Stromal cell of bone marrow (primary cell): ENCODE results near the gene AAMP.
A peak's percentile ranks its signal among the peaks of the same experiment; 100 is the strongest.
"Not testable (repeated sequence)": the region's sequence is repeated elsewhere in the genome, so short reads cannot be mapped to it uniquely, and the experiment has no call there.

ENCODE experiments used
- DNase-seq: peaks from one replicate; pipeline ENCODE4 v3.0.0-alpha.2; 2012; ENCODE audit warnings: low read depth

AAMP gene

DNA sequence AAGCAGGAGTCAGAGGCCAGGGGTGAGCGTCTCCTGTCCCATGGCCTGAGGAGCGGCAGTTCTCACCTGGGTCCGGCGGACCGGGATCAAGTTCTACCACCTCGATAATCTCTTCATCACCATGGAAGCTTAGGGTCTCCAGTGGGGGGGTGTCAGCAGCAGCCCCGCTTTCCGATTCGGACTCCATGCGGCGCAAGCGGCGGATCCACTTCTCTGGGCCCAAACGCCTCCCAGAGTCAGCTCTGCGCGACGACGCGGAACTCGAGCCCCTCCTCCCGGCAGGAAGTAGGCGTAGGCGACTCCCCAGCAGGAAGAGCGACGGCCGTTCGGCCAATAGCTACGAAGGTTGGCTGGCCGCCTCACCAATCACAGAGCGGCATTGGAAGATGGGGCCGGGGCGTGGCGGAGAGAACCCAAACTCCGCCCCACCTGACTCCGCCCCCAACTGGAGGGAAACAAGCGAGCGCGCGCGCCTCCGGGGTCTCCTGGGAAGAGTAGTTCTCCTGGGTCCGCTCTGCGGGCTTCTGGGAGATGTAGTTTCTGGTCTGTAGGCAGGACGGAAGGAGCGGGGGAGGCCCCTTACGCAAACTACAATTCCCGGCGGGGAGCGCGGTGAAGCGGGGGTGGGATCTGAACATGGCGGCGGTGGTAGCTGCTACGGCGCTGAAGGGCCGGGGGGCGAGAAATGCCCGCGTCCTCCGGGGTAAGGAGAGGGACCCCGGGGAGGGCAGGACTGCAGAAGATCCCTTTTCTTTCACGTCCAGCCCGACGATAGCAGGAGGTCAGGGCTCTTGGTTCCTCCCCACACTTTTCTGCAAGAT is at the start of gene AAMP, which contains the start of gene PNKD:
Gene AAMP, minus strand, starts transcription at position 238 of the 821 bp plus-strand sequence. Its CDS starts 51 bp downstream, at position 187.
Gene PNKD, plus strand, starts transcription at position 620 of the 821 bp plus-strand sequence. Its CDS starts 17 bp downstream, at position 637.
- DNase-seq: peak; percentile 99

GRCh38 chr2:218318241-218318640 is 48.3 kb upstream of the AAMP start:
- DNase-seq: no peak

GRCh38 chr2:218317835-218318234 is 47.9 kb upstream of the AAMP start:
- no peak for DNase-seq

- DNase-seq: no peak
These were observed 47.3 kb upstream of the AAMP start for GRCh38 chr2:218317303-218317630.

DNA sequence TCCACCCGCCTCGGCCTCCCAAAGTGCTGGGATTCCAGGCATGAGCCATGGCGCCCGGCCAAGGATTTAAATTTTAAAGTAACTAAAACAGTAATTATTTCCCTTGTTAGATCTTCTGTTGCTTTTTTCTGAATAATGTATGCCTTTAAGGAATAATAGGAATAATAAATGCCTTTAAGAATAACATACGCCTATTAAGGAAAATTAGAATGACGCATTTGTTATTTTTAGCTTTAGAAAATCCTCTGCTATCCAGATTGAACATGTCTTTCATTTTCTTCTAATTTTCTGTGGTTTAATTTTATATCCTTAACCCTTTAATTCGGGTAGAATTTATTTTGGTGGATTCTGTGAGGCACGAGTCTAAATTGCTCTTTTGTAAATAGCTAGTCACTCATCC is 45.5 kb upstream of the AAMP start:
- no peak for DNase-seq

DNA sequence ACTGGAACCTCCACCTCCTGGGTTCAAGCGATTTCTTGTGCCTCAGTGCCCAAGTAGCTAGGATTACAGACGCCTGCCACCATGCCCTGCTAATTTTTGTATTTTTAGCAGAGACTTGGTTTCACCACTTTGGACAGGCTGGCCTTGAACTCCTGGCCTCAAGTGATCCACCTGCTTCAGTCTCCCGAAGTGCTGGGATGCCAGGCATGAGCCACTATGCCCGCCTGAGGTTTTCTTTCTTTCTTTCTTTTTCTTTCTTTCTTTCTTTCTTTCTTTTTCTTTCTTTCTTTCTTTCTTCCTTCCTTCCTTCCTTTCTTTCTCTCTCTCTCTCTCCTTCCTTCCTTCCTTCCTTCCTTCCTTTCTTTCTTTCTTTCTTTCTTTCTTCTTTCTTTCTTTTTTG is 44.8 kb upstream of the AAMP start:
- not testable (repeated sequence) for DNase-seq

DNA sequence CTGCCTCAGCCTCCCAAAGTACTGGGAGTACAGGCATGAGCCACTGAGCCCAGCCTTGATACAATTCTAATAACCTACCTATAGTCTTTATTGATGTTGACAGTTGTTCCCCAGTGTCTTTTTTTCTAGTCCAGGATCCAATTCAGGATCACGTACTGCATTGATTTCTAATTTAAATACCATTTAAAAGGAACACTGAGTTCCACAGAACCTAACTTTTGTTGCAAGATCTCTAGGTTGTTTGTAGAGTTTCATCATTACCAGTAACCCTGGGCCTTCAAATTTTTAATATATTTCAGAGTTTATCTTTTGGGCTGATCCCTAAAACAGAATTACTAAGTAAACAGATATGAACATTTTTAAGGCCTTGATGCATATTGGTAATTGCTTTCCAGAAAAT is 43.4 kb upstream of the AAMP start:
- no peak for DNase-seq

- DNase-seq: no peak
These were observed 42.4 kb upstream of the AAMP start for GRCh38 chr2:218312267-218312756.

GRCh38 chr2:218311541-218312266 is 41.8 kb upstream of the AAMP start:
- not testable (repeated sequence) for DNase-seq

DNA sequence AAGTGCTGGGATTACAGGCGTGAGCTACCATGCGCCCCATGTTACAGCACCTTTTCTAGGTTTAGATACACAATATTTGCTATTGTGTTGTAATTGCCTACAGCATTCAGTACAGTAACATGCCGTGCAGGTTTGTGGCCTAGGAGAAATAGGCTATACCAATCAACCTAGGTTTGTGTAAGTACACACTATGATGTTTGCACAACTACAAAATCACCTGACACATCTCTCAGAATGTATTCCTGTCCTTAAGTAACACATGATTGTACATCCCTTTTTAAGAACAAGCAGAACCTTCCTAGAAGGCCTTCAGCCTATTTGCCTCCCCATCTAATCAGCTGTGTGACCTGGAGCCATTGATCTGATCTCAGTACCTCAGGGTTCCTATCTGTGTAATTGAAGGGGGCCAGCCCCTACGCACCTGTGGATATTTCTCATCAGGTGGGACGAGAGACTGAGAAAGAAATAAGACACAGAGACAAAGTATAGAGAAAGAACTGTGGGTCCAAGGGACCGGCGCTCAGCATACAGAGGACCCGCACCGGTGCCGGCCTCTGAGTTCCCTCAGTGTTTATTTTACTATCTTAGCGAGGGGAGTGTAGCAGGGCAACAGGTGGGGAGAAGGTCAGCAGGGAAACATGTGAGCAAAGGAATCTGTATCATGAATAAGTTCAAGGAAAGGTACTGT is 41.1 kb upstream of the AAMP start:
- no peak for DNase-seq

GRCh38 chr2:218307415-218308090 is 37.6 kb upstream of the AAMP start:
- DNase-seq: no peak

DNA sequence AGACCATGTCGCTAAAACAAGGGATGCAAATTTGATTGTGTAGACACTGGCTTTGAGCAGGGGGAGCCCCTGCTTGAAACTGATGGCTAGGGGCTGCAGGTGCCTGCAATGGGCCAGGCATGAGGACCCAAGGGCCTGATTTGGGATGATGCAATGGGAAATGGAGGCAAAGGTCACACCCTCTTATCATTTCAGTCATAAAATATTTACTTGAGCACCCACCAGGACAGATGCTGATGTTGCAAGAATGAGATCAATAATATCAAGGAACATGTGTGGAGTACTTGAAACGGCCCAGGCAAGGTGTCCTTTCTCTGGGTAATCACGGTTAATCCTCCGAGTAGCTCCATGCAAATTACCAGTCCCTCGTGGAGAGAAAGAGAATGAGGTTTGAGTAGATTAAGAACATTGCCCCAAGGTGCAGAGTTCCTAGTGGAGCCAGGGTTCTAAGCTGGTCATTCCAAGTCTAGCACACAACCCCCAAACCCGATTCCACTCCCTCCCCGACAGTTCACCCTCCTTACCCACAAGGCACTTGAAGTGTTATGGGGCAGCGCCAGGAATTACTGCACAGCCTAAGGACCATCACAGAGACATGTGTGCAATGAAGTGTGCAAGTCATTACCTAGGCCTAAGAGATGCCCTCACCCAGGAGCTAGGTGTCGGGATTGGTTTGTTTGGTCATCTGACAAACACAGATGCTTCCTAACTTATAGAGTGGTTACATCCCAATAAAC is 36.4 kb upstream of the AAMP start:
- DNase-seq: no peak

DNA sequence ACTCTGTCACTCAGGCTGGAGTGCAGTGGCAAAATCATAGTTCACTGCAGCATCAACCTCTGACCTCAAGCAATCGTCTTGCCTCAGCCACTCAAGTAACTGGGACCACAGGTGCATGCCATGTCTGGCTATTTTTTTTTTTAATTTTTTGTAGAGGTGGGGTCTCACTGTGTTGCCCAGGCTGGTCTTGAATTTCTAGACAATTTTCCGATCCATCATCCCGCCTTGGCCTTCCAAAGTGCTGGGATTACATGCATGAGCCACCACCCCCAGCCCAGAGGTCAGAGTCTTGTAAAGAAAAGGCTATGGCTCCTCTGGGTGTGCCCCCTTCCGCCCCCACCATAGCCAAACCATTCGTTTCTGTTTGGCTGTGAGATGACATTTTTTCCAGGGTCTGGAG is 35.4 kb upstream of the AAMP start:
- no peak for DNase-seq

DNA sequence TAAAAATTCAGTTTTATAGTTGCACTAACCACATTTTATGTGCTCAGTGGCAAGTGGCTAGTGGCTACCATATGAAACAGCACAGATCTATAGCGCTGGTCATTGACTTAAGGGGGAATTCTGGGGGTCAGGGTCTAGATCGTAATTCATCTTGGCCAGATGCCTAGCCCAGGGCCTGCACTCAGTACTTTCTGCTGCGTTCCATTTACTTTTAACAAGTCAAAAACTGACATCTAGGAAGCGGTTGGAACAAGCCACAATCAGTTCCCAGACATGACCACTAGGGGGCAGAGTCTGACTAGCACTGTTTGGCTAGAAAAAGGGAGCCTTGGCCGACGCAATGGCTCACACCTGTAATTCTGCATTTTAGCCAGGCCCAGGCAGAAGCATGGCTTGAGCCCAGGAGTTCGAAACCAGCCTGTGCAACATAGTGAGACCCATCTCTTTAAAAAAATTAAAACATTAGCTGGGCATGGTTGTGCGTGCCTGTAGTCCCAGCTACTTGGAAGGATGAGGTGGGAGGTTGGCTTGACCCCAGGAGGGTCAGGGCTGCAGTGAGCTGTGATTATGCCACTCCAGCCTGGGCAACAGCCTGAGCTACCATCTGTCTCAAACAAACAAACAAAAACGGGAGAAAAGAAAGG is 31.4 kb upstream of the AAMP start:
- DNase-seq: peak; percentile 56

DNA sequence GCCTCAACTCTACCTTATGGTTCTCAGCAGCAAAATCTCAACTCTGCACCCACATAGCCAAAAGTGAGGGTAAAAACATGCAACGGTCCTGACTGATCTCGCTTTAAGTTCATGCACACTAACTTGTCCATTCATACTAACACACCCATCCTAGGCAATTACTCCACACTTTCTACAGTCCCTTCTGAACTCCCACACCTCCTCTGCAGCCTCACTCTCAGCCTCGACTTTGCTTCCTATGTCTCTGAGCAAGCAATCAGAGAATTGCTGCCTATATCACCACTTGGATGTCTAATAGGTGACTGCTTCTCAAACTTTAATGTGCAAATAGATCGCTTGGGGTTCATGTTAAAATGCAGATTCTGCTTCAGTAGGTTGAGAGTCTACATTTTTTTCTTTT is 30.2 kb upstream of the AAMP start:
- DNase-seq: no peak

DNA sequence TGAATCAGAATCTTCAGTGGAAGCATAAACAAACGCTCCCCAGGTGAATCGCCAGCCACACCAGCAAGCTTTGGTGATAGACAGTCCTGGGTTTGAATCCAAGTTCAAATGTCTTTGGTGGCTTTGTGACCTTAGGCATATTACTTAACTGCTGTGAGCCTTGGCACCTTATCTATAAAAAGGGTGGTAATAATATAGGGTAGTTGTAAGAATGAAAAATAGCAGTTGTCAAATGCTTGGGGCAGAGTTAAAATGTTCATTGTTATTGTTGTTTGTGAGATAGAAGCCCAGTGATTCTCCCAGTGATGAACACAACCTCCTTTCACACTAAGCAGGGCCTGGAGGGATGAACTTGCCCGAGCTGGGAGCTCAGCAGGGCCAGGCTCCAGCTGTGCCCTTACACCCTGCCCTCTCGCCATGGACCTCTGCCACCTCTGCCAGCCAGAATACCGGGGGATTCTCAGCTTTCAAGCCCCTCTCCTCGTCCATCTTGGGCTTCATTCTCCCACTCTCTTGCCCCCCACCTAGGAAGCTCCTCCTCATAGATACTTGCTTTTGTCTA is 28.5 kb upstream of the AAMP start:
- DNase-seq: no peak

GRCh38 chr2:218296847-218297246 is 26.9 kb upstream of the AAMP start:
- no peak for DNase-seq

DNA sequence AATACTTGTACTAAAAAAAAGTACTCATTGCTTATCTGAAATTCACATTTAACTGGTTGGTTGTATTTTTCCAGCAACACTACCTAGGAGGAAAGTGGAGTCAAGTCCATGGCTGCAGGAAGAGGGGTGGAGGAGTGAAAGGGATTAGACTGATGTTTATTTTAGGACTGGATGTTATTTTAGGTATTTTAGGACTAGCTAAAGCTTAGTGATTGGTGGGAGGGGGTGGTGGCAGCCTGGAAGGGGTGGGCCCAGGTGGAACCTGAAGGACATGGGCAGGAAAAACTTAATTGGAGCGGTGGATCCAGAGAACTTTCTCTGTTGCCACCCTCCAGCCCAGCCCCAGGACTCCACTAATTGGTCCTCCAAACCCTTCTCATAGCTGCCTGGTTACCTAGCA is 26.3 kb upstream of the AAMP start:
- no peak for DNase-seq

GRCh38 chr2:218295029-218295428 is 25.1 kb upstream of the AAMP start:
- no peak for DNase-seq

DNA sequence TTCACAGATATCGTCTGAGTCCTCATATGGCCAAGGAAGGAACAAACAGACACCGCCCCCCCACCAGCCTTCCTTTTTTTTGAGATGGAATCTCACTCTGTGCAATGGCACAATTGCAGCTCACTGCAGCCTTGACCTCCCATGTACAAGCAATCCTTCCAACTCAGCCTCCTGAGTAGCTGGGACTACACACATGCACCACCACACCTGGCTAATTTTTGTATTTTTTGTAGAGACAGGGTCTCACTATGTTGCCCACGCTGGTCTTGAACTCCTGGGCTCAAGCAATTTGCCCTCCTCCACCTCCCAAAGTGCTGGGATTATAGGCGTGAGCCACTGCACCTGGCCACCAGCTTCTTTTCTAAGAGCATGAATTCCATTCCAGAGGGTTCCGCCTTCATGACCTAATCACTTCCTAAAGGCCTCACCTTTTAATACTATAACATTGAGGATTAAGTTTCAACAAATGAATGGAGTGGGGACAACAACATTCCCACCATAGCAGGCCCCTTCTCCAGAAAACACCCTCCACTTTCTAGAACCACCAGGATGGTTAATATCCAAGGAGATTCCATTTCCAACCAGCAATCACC is 24.6 kb upstream of the AAMP start:
- DNase-seq: no peak
